GM12873 (cell line): ENCODE results near the gene DPCD.

Experiments
- CTCF ChIP-seq: IDR thresholded peaks from 2 replicates; pipeline ENCODE4 v1.5.1; 2012; ENCODE audit warnings: low read depth, mild to moderate bottlenecking, moderate library complexity, low read length, control low read depth; ENCODE audit not compliant: insufficient read depth; ENCODE audit errors: missing control alignments

The DPCD gene

DNA sequence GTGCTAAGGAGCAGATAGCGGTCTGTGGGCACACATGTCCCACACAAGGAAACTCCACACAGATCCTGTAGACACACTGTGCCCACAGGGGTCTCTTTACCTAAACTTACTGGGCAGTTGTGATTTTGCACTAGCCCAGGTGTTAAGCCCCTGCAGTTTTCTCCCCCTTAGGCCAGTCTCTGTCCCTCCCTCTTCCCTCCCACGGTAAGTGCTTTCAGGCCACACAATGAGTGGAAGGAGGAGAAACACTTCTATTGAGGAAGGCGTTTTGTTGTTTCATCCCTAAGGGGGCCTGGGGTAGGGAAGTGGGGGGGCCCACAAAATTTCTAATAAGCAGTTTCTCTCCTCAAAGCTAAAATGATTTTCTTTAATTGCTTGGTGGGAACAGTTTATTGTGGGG, 55.4 kb downstream of the DPCD start:
- no peak for TF ChIP-seq CTCF

- no peak for TF ChIP-seq CTCF
These were observed 55.9 kb downstream of the DPCD start for GRCh38 chr10:101644002-101644401.

GRCh38 chr10:101645659-101646058, 57.5 kb downstream of the DPCD start:
- no peak for TF ChIP-seq CTCF

DNA sequence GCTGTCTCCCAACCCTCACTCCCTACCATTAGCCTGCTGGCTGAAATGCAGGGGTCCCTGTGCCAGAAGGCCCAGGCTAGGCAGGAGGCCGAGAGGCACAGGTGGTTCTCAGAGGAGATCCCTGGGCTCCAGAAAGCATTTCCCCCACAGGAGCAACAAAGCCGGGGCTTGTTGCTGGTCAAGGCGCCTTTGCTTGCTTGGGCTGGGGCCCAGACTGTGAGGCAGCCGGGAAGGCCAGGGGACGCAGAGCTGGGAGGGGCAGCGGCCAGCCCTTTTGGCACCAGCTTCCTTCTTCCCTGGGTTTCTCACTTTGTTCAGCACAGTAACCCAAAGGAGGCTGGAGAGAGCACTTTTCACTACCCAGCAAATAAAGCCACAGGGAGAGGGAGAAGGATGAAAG, 58.2 kb downstream of the DPCD start:
- TF ChIP-seq CTCF, result no peak

DNA sequence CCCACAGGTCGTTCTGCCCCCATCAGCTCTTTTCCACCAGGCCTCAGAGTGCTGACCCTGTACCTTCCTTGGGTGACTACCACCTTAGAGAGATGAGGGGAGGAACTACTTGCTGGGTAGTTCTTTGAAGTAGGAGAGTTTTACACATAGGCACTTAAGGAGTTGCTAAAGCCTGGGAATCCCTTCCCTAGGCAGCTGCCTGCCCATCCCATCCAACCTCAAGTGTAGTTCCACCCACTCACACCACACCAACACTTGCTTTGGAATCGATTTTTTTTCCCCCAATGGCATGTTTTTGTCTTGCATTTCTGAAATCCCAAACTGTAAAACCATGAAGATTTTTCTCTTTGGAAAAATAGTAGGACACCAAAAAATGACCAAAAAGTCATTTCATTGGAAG, 59.1 kb downstream of the DPCD start:
- no peak for TF ChIP-seq CTCF

DNA sequence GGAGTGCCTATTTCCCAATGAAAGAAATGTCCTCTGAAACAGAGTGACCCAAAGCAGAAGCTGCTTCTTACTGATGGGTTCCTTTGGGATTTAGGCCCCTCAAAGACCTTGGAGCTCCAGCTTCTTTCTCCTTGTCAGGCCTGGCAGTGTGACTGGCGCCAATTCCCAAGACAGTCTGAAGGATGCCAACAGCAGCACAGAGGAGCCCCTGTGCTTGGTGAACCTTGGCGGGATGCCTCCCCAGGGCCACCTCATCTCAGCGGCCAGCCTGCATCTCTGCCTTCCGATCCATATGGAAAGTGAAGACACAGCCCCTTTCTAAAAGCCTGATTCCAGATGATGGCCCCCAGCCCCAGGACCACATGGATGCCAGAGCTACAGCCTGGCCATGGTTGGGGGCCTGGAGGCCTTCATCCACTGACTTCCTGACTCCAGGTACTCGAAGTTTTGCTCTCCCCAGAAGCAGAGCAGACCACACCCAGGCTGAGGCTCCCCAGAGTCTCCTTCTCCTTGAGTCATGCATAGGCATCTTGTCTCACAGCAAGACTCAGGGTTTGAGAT, 61.5 kb downstream of the DPCD start:
- no peak for TF ChIP-seq CTCF

GRCh38 chr10:101650863-101651262, 62.7 kb downstream of the DPCD start:
- TF ChIP-seq CTCF, result no peak
